ENCODE results near the gene HOXB5.
A peak's percentile ranks its signal among the peaks of the same experiment; 100 is the strongest.

The HOXB5 gene

GRCh38 chr17:48605409-48605919 is 11.9 kb upstream of the HOXB5 start:
- DNase-seq (ENCODE audit: low read depth in 3 of 3, low spot score in 1 of 3) = no peak

- no peak for DNase-seq (ENCODE audit: low read depth in 3 of 3, low spot score in 1 of 3)
Observed at GRCh38 chr17:48604770-48605329, 11.3 kb upstream of the HOXB5 start, which contains the start of gene HOXB6. Gene HOXB6, minus strand, starts transcription at chr17:48604986. Its CDS starts 6,836 bp downstream, at chr17:48598150.

- no peak for DNase-seq (ENCODE audit: low read depth in 3 of 3, low spot score in 1 of 3)
Observed at GRCh38 chr17:48603959-48604769, 10.6 kb upstream of the HOXB5 start.

- DNase-seq (ENCODE audit: low read depth in 3 of 3, low spot score in 1 of 3) = no peak
Observed at GRCh38 chr17:48601539-48602425, 8.2 kb upstream of the HOXB5 start.

GRCh38 chr17:48601207-48601538 is 7.6 kb upstream of the HOXB5 start:
- no peak for DNase-seq (ENCODE audit: low read depth in 3 of 3, low spot score in 1 of 3)

GRCh38 chr17:48600244-48601098 is 6.9 kb upstream of the HOXB5 start:
- no peak for DNase-seq (ENCODE audit: low read depth in 3 of 3, low spot score in 1 of 3)

GRCh38 chr17:48599354-48599753 is 5.8 kb upstream of the HOXB5 start:
- DNase-seq (ENCODE audit: low read depth in 3 of 3, low spot score in 1 of 3) = no peak

- no peak for DNase-seq (ENCODE audit: low read depth in 3 of 3, low spot score in 1 of 3)
Observed at GRCh38 chr17:48598736-48599135, 5.2 kb upstream of the HOXB5 start.

- DNase-seq (ENCODE audit: low read depth in 3 of 3, low spot score in 1 of 3) = no peak
Observed at GRCh38 chr17:48597778-48598631, 4.4 kb upstream of the HOXB5 start.

GRCh38 chr17:48597528-48597777 is 3.9 kb upstream of the HOXB5 start:
- DNase-seq (ENCODE audit: low read depth in 3 of 3, low spot score in 1 of 3) = no peak

- DNase-seq (ENCODE audit: low read depth in 3 of 3, low spot score in 1 of 3) = no peak
Observed at GRCh38 chr17:48596735-48597527, 3.4 kb upstream of the HOXB5 start.

- no peak for DNase-seq (ENCODE audit: low read depth in 3 of 3, low spot score in 1 of 3)
Observed at GRCh38 chr17:48596000-48596734, 2.6 kb upstream of the HOXB5 start.

GRCh38 chr17:48595278-48595999 is 1.9 kb upstream of the HOXB5 start:
- DNase-seq (ENCODE audit: low read depth in 3 of 3, low spot score in 1 of 3) = no peak

GRCh38 chr17:48594538-48595277 is 1.1 kb upstream of the HOXB5 start:
- DNase-seq (ENCODE audit: low read depth in 3 of 3, low spot score in 1 of 3) = no peak

GRCh38 chr17:48593840-48594537 is 410 bp upstream of the HOXB5 start:
- DNase-seq (ENCODE audit: low read depth in 3 of 3, low spot score in 1 of 3) = peak; percentile 47 to 85 (median 65)

- DNase-seq (ENCODE audit: low read depth in 3 of 3, low spot score in 1 of 3) = no peak
Observed at GRCh38 chr17:48592577-48592976, 1.0 kb downstream of the HOXB5 start.

- no peak for DNase-seq (ENCODE audit: low read depth in 3 of 3, low spot score in 1 of 3)
Observed at GRCh38 chr17:48592057-48592514, 1.5 kb downstream of the HOXB5 start.
